GM21360 (cell line): ENCODE results near the gene GARNL3.

Experiments used
- ATAC-seq: cut with Tn5 transposase; IDR thresholded peaks from one replicate; pipeline ENCODE4 v1.9.1; 2021; ENCODE audit warnings: mild to moderate bottlenecking, moderate library complexity; ENCODE audit not compliant: unreplicated experiment

GARNL3 gene

GRCh38 chr9:127344368-127345000 lies 79.9 kb downstream of the GARNL3 start:
- ATAC-seq, result no peak

- ATAC-seq, result no peak
Observed at GRCh38 chr9:127345566-127345965, 81.0 kb downstream of the GARNL3 start.

GRCh38 chr9:127346584-127346983 lies 82.0 kb downstream of the GARNL3 start:
- ATAC-seq, result no peak

- ATAC-seq, result no peak
Observed at GRCh38 chr9:127347831-127348776, 83.5 kb downstream of the GARNL3 start.

GRCh38 chr9:127349483-127350113 lies 85.0 kb downstream of the GARNL3 start:
- no peak for ATAC-seq

- no peak for ATAC-seq
Observed at GRCh38 chr9:127351182-127352166, 86.9 kb downstream of the GARNL3 start.

GRCh38 chr9:127353882-127354281 lies 89.3 kb downstream of the GARNL3 start:
- ATAC-seq, result no peak

- ATAC-seq, result no peak
Observed at GRCh38 chr9:127356906-127357305, 92.3 kb downstream of the GARNL3 start.

- no peak for ATAC-seq
Observed at GRCh38 chr9:127358023-127358535, 93.5 kb downstream of the GARNL3 start.

- no peak for ATAC-seq
Observed at GRCh38 chr9:127358770-127359169, 94.2 kb downstream of the GARNL3 start.

GRCh38 chr9:127360250-127360649 lies 95.7 kb downstream of the GARNL3 start:
- ATAC-seq, result no peak

- ATAC-seq, result no peak
Observed at GRCh38 chr9:127360829-127361228, 96.3 kb downstream of the GARNL3 start.

GRCh38 chr9:127361561-127361960 lies 97.0 kb downstream of the GARNL3 start:
- no peak for ATAC-seq

GRCh38 chr9:127362829-127363228 lies 98.3 kb downstream of the GARNL3 start:
- ATAC-seq, result no peak

- ATAC-seq, result no peak
Observed at GRCh38 chr9:127365461-127365860, 100.9 kb downstream of the GARNL3 start.

GRCh38 chr9:127366594-127366993 lies 102.0 kb downstream of the GARNL3 start:
- ATAC-seq, result no peak

GRCh38 chr9:127368852-127369402 lies 104.4 kb downstream of the GARNL3 start:
- ATAC-seq, result no peak

- ATAC-seq, result no peak
Observed at GRCh38 chr9:127369428-127369827, 104.9 kb downstream of the GARNL3 start.

GRCh38 chr9:127370147-127370579 lies 105.6 kb downstream of the GARNL3 start:
- ATAC-seq, result no peak
